GM12873 (cell line): Measurements from ENCODE around the gene GRN.

Source experiments
- TF ChIP-seq, protein P1 (sequence below): IDR thresholded peaks from 2 replicates; pipeline ENCODE4 v1.5.1; 2012; ENCODE audit warnings: low read depth, mild to moderate bottlenecking, moderate library complexity, low read length, control low read depth; ENCODE audit not compliant: insufficient read depth; ENCODE audit errors: missing control alignments

GRN gene

DNA sequence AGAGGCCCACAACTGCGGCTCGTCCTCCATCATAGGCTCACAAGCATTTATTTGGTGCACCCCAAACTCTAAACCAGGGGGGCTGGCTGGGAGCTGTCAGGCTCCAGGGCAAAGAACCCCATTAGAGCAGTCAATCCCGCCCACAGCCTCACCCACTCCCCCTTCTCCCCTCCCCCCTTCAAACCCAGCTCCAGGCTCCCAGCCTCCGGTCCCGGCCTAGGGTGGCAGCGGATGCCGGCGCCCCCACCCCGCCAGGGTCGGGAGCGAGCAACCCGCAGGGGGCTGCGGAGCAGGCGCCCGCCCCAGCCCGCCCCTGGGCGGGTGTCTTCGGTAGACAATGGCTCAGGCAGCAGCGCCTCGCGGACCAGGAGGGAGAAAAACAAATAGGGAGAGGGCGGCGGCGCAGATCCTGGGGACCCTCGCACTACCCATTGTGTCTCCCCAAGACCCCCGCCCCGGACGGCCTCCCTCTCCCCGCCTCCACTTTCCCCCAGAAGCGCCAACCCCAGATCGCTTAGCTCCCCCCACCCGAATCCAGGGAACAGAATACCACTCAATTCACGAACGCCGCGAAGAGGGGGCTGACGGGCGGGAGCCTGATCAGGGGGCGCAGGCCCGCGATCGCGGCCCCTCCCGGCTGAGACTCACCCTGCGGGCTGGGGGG lies 18.0 kb downstream of the GRN start:
- TF ChIP-seq, protein P1, sequence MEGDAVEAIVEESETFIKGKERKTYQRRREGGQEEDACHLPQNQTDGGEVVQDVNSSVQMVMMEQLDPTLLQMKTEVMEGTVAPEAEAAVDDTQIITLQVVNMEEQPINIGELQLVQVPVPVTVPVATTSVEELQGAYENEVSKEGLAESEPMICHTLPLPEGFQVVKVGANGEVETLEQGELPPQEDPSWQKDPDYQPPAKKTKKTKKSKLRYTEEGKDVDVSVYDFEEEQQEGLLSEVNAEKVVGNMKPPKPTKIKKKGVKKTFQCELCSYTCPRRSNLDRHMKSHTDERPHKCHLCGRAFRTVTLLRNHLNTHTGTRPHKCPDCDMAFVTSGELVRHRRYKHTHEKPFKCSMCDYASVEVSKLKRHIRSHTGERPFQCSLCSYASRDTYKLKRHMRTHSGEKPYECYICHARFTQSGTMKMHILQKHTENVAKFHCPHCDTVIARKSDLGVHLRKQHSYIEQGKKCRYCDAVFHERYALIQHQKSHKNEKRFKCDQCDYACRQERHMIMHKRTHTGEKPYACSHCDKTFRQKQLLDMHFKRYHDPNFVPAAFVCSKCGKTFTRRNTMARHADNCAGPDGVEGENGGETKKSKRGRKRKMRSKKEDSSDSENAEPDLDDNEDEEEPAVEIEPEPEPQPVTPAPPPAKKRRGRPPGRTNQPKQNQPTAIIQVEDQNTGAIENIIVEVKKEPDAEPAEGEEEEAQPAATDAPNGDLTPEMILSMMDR: no peak

DNA sequence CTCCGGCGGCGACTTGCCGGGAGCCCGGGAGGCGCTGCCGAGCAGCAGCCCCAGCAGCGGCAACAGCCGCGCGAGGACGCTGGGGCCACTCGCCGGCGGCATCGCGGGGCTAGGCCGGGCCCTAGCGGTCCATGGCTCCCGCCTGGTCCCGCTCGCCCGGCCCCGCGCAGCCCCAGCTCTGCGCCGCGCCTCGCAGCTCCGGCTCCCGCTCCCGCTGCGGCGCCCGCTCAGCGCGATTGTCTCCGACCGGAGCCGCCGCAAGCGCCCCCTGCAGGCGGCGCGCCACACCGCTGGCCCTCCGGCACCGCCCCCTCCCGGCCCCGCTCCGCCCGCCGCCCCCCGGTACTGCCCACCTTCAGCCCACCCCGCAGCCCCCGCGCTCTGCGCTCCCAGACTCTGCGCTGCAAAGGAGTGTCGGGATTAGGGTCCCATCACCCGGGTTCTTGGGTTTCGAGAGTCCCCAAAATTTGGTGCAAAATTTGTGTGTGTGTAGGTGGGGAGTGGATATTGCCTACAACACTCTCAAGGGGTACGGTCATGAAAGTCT lies 18.6 kb downstream of the GRN start, which contains the start of gene FAM171A2:
FAM171A2 (minus strand) TSS at position 241 of the 547 bp plus-strand sequence; CDS start at position 102, 139 bp downstream.
- TF ChIP-seq, protein P1: peak; percentile 69

DNA sequence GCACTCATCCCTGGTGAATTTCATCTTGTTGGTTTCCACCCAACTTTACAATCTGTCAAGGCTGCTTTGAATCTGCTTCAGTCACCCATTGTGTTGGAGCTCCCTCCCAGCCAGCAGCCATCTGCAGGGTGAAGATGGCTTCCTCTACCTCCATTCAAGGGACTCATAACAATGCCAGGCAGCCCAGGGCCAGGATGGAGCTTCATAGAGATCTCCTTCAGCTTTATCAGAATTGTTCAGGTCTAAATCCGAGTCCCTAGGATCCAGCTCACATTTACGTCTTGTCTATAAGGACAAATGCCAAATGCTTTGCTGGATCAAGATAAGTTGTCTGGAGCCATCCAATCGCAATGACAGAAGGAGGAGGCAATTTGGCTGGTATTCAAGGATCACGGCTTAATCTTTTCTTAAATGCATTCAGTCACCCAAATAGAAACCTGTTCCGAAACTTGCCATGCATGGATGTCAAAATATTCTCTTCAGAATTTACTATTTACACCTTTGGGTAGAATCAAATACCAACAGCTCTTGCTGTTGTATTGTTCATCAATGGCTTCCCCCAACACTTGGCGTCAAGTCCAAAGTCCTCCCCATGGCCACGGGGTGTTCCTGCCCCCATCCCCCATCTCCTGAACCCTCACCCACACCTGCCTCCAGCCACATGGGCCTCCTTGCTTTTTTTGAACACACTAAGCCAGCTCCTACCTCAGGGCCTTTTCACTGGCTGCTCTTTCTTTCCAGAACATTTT lies 22.3 kb downstream of the GRN start:
- TF ChIP-seq, protein P1: no peak

DNA sequence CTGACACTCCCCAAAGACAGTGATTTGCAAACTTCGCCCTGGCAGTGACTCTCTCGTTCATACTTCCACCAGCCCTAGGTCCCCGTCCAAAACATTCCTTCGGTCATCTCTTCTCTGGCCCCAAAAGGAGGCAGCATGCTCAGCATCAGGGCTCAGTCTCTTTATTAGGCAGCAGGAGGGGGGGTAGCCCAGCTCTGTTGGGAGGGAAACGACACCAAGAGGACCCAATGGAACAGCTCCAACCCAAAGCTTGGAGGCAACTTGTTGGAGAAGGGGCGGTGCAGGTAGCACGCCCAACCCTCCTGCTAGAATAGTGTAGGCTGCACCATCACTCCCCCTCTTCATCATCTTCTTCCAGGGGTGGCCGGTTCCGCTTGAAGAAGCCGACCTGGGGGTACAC lies 26.9 kb downstream of the GRN start:
- TF ChIP-seq, protein P1: no peak

DNA sequence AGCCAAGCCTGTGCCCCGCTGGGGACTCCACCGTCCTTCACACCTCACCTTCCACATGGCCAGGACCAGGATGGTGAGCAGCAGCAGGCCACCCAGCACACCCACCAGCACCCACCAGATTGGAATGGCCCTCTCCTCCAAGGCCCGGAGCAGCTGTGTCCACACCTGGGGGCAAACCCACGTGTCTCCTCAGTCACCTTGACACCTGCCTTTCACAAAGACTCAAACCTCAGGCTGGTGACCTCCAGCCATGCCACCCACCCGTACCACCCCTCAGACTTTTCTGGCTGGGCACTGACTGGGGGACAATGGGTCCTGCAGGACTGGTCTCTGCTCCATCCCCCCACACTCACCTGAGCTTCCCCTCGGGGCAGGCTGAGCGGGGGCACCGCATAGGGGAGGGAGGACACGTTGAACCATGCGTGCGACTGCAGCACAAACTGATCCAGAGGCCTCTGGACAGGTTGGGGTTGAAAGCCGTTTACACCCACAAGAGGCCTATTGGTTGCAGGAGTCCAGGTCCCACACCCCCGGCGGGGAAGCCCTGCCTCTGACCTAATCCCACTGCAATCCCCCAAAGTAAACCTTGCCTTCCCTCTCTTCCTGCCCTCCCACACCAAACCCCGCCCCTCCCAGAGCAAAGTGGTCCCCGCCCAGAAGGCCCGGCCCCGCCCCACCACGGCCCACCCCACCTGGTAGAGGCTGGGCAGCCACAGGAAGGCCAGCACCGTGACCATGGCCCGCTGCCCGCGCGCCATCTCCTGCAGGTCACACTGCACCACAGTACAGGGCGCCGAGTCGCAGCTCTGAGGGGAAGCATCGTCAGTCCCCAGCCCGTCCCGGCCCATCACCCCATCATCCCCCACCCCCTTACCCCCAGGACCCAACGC lies 29.4 kb downstream of the GRN start:
- TF ChIP-seq, protein P1: no peak

DNA sequence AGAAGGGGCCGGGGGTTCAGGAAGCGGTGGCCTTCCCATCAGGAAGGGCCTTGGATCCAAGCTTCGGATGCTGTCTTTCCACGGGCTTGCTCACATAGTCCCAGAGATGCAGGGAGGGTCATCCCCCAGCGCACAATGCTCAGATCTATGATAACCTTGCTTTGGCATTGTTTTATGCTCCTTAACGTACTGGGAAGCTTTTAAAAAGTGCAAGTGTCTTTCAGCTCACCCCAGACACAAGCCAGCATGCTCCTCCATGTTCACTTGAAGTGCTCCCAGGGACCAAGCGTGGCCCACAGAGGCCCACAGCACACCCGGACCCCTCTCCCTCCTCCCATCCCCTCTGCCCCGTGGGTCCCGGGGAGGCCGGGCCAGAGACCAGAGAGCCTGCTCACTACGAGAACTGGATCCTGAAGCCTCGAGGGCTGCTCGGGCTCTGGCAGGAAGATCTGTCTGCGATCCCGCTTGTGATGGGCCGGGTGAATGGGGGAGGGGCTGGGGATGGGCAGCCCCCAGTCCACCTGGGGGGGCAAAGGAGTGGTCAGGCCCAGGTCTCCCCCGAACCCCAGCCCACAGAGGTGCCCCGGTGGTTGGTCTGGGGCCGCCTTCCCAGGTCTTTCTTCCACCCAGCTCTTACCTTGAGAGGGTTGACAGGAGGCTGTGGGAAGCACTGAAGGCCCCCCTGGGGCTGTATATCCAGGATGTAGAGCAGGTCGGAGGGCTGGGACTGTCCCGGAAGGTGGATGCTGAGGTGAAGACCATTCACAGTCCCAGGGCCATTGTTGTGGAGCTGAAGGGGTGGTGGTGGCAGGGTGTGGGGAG lies 30.3 kb downstream of the GRN start:
- TF ChIP-seq, protein P1: no peak
